Mesendoderm (in vitro differentiated cells): ENCODE measurements around the gene MRPL1.

Source experiments
- DNase-seq: peaks from one replicate; pipeline ENCODE4 v3.0.0; 2013
- H2AK5ac ChIP-seq: 2 replicates; pipeline ENCODE4 v1.6.1; 2013; ENCODE audit warnings: low read length, inconsistent platforms
- H2BK120ac ChIP-seq: 2 replicates; pipeline ENCODE4 v1.6.1; 2013; ENCODE audit warnings: low read depth, mild to moderate bottlenecking, low read length, moderate library complexity, mixed read lengths
- H2BK15ac ChIP-seq: replicated peaks from 2 replicates; pipeline ENCODE4 v1.6.1; 2013; ENCODE audit warnings: low read depth, mild to moderate bottlenecking, moderate library complexity
- H2BK5ac ChIP-seq: 2 replicates; pipeline ENCODE4 v1.6.1; 2013; ENCODE audit warnings: low read length, inconsistent platforms
- H3K18ac ChIP-seq: 2 replicates; pipeline ENCODE4 v1.6.1; 2013; ENCODE audit warnings: mild to moderate bottlenecking, low read length, mixed read lengths
- H3K23ac ChIP-seq: one replicate; pipeline ENCODE4 v1.6.1; 2013; ENCODE audit warnings: low read length
- H3K27ac ChIP-seq: 2 replicates; pipeline ENCODE4 v1.5.1; 2013; ENCODE audit warnings: low read depth, mild to moderate bottlenecking, inconsistent platforms, low read length, moderate library complexity
- H3K27me3 ChIP-seq: 2 replicates; pipeline ENCODE4 v1.6.1; 2013; ENCODE audit warnings: low read length, control low read depth, mild to moderate bottlenecking, inconsistent platforms; ENCODE audit not compliant: insufficient read depth, poor library complexity
- H3K36me3 ChIP-seq: 2 replicates; pipeline ENCODE4 v1.6.1; 2013; ENCODE audit warnings: low read length, inconsistent platforms; ENCODE audit not compliant: control insufficient read depth, insufficient read depth
- H3K4ac ChIP-seq: one replicate; pipeline ENCODE4 v1.6.1; 2013; ENCODE audit warnings: low read depth, mild to moderate bottlenecking, low read length, moderate library complexity
- H3K4me1 ChIP-seq: 2 replicates; pipeline ENCODE4 v1.6.1; 2013; ENCODE audit warnings: low read depth, low read length, inconsistent platforms; ENCODE audit not compliant: control insufficient read depth
- H3K4me2 ChIP-seq: 2 replicates; pipeline ENCODE4 v1.6.1; 2013; ENCODE audit warnings: low read length
- H3K4me3 ChIP-seq: 2 replicates; pipeline ENCODE4 v1.5.1; 2013; ENCODE audit warnings: mild to moderate bottlenecking, low read length
- H3K56ac ChIP-seq: one replicate; pipeline ENCODE4 v1.6.1; 2013; ENCODE audit warnings: low read length
- H3K79me1 ChIP-seq: 2 replicates; pipeline ENCODE4 v1.6.1; 2013; ENCODE audit warnings: low read length, inconsistent platforms
- H3K79me2 ChIP-seq: 2 replicates; pipeline ENCODE4 v1.6.1; 2013; ENCODE audit warnings: mild to moderate bottlenecking, low read length; ENCODE audit not compliant: control insufficient read depth, insufficient read depth
- H3K9ac ChIP-seq: 2 replicates; pipeline ENCODE4 v1.6.1; 2013; ENCODE audit warnings: low read length, inconsistent platforms
- H4K5ac ChIP-seq: one replicate; pipeline ENCODE4 v1.6.1; 2013; ENCODE audit warnings: low read length
- H4K8ac ChIP-seq: one replicate; pipeline ENCODE4 v1.6.1; 2013; ENCODE audit warnings: low read depth, mild to moderate bottlenecking, control low read depth, low read length, moderate library complexity
- WGBS: extraction: QIAGEN DNeasy Blood & Tissue Kit; methylation state at CpG from one replicate; pipeline ENCODE4 v1.1.7; 2013; ENCODE audit warnings: low lambda C conversion rate, missing lambda C conversion rate; ENCODE audit not compliant: insufficient coverage; ENCODE audit errors: extremely low coverage; 5-methylcytosine and 5-hydroxymethylcytosine counted together

Gene MRPL1

GRCh38 chr4:77872723-77873445 is 10.3 kb downstream of the MRPL1 start:
- Histone ChIP-seq H3K4ac (no peak overlapping the region), H4K8ac (no peak overlapping the region), H2BK120ac (no peak overlapping the region), H3K56ac (no peak overlapping the region), H4K5ac (no peak overlapping the region), H3K18ac (no peak overlapping the region), H3K9ac (no peak overlapping the region), H3K79me2 (peaks cover 6% of the 10 kb centered on the region), H3K27ac (no peak overlapping the region), H2AK5ac (no peak overlapping the region), H3K27me3 (no peaks in the 10 kb centered on the region), H3K23ac (no peak overlapping the region), H2BK15ac (no peak overlapping the region), H3K36me3 (no peaks in the 10 kb centered on the region), H3K79me1 (peaks cover 2% of the 10 kb centered on the region), H3K4me1 (peaks cover 1% of the 10 kb centered on the region), H3K4me3 (no peak overlapping the region), H3K4me2 (no peak overlapping the region), H2BK5ac (no peak overlapping the region)
- WGBS = no CpG with 5 or more reads among the region's 7 CpGs
- DNase-seq = no peak

GRCh38 chr4:77877167-77877566 is 14.5 kb downstream of the MRPL1 start:
- Histone ChIP-seq H3K27ac (no peak overlapping the region), H3K23ac (no peak overlapping the region), H2BK15ac (no peak overlapping the region), H2BK120ac (no peak overlapping the region), H3K4me3 (no peak overlapping the region), H3K79me1 (peaks cover 8% of the 10 kb centered on the region), H3K18ac (no peak overlapping the region), H3K4me2 (no peak overlapping the region), H2AK5ac (no peak overlapping the region), H3K79me2 (peaks cover 5% of the 10 kb centered on the region), H4K8ac (no peak overlapping the region), H3K56ac (no peak overlapping the region), H3K4ac (no peak overlapping the region), H3K27me3 (no peaks in the 10 kb centered on the region), H3K4me1 (peaks cover 7% of the 10 kb centered on the region), H3K9ac (no peak overlapping the region), H2BK5ac (no peak overlapping the region), H4K5ac (no peak overlapping the region), H3K36me3 (no peaks in the 10 kb centered on the region)
- WGBS = no CpG with 5 or more reads among the region's 4 CpGs
- peak; percentile 57 for DNase-seq

- Histone ChIP-seq H3K79me1 (peaks cover 8% of the 10 kb centered on the region), H3K23ac (no peak overlapping the region), H4K5ac (no peak overlapping the region), H3K79me2 (peaks cover 5% of the 10 kb centered on the region), H3K27ac (no peak overlapping the region), H2BK120ac (no peak overlapping the region), H2AK5ac (no peak overlapping the region), H3K36me3 (no peaks in the 10 kb centered on the region), H3K4me3 (no peak overlapping the region), H3K4me2 (peak overlapping the region; percentile 17), H3K4me1 (peaks cover 7% of the 10 kb centered on the region), H3K9ac (no peak overlapping the region), H3K56ac (no peak overlapping the region), H3K4ac (no peak overlapping the region), H2BK15ac (no peak overlapping the region), H4K8ac (no peak overlapping the region), H2BK5ac (no peak overlapping the region), H3K18ac (no peak overlapping the region), H3K27me3 (no peaks in the 10 kb centered on the region)
- no CpG with 5 or more reads among the region's 15 CpGs for WGBS
- peak; percentile 84 for DNase-seq
Observed at GRCh38 chr4:77877771-77878565, 15.3 kb downstream of the MRPL1 start.

DNA sequence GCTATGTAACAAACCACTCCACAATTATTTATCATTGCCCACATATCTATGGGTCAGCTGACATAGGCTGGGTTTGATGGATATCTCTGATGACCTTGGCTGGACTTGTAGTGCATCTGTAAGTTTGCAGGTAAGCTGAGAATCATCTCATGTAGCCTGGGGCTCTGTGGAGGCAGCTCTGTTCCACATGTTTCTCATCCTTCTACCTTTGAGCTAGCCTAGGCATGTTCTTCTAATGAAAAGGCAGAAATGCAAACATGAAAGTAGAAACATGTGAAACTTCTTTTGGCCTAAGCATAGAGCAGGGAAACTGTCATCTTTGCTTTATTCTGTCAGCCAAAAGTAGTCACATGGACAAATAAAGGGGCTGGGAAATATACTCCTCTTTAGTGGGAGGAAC is 18.2 kb downstream of the MRPL1 start:
- Histone ChIP-seq H3K4ac (no peak overlapping the region), H3K79me1 (peaks cover 8% of the 10 kb centered on the region), H3K23ac (no peak overlapping the region), H4K5ac (no peak overlapping the region), H3K27ac (no peak overlapping the region), H3K18ac (no peak overlapping the region), H3K36me3 (no peaks in the 10 kb centered on the region), H3K4me1 (peaks cover 7% of the 10 kb centered on the region), H3K79me2 (peaks cover 5% of the 10 kb centered on the region), H2BK15ac (no peak overlapping the region), H3K56ac (no peak overlapping the region), H3K9ac (no peak overlapping the region), H3K4me3 (no peak overlapping the region), H2BK5ac (no peak overlapping the region), H4K8ac (no peak overlapping the region), H2BK120ac (no peak overlapping the region), H3K4me2 (no peak overlapping the region), H3K27me3 (no peaks in the 10 kb centered on the region), H2AK5ac (no peak overlapping the region)
- peak; percentile 2 for DNase-seq

GRCh38 chr4:77881460-77882295 is 19.0 kb downstream of the MRPL1 start:
- Histone ChIP-seq H3K4ac (no peak overlapping the region), H2BK15ac (no peak overlapping the region), H3K9ac (no peak overlapping the region), H2BK120ac (no peak overlapping the region), H3K18ac (no peak overlapping the region), H3K79me1 (peaks cover 8% of the 10 kb centered on the region), H2BK5ac (no peak overlapping the region), H3K4me3 (no peak overlapping the region), H3K4me2 (no peak overlapping the region), H2AK5ac (no peak overlapping the region), H4K5ac (no peak overlapping the region), H3K27me3 (no peaks in the 10 kb centered on the region), H3K27ac (no peak overlapping the region), H3K56ac (peak overlapping the region; percentile 5), H3K79me2 (peaks cover 5% of the 10 kb centered on the region), H3K23ac (no peak overlapping the region), H3K36me3 (no peaks in the 10 kb centered on the region), H4K8ac (no peak overlapping the region), H3K4me1 (peaks cover 7% of the 10 kb centered on the region)
- peak; percentile 28 for DNase-seq
- WGBS = no CpG with 5 or more reads among the region's 8 CpGs
